ENCODE results near the gene OSBPL2. TPM values are rescaled to one million over a fixed set of nuclear protein-coding genes. Genes with fewer than 3 reads are reported as not detected.
A peak's percentile ranks its signal among the peaks of the same experiment; 100 is the strongest.

The OSBPL2 gene
- total and polyA plus RNA-seq, 7 donors = 9.6 to 30.9 (median 22.8) TPM

GRCh38 chr20:62272200-62272599 is 33.9 kb downstream of the OSBPL2 start:
- no peak for TF ChIP-seq CTCF (IDR thresholded peaks at IDR 0.05)
- no peak overlapping the region for H3K4me3 ChIP-seq
- 89 to 92% (median 90%) methylated on average over 10 of the region's 10 CpGs for WGBS, 3 donors
- intact Hi-C loops (cut with DNase I) = no loop called here
- no peaks in the 10 kb centered on the region for H3K27me3 ChIP-seq (ENCODE audit: insufficient read depth in 3 of 3, low read length in 2 of 3)
- DNase-seq (no peak), ATAC-seq (no peak)
- H3K36me3 ChIP-seq (ENCODE audit: insufficient read depth in 1 of 2, low read depth in 1 of 2) = peaks cover 0 to 36% of the 10 kb centered on the region in 2 donors
- no peaks in the 10 kb centered on the region for H3K9me3 ChIP-seq
- no peak overlapping the region for H3K27ac ChIP-seq
- peaks cover 33% of the 10 kb centered on the region for H3K4me1 ChIP-seq

GRCh38 chr20:62273416-62273815 is 35.1 kb downstream of the OSBPL2 start:
- DNase-seq (no peak), ATAC-seq (no peak)
- intact Hi-C loops (cut with DNase I) = no loop called here
- Histone ChIP-seq H3K4me3 (no peak overlapping the region), H3K4me1 (peaks cover 33% of the 10 kb centered on the region), H3K9me3 (no peaks in the 10 kb centered on the region), H3K36me3 (ENCODE audit: insufficient read depth in 1 of 2, low read depth in 1 of 2) (peaks cover 0 to 36% of the 10 kb centered on the region in 2 donors), H3K27ac (no peak overlapping the region), H3K27me3 (ENCODE audit: insufficient read depth in 3 of 3, low read length in 2 of 3) (no peaks in the 10 kb centered on the region)
- no peak for TF ChIP-seq CTCF (IDR thresholded peaks at IDR 0.05)
- 95 to 97% (median 97%) methylated on average over 18 of the region's 18 CpGs for WGBS, 3 donors

GRCh38 chr20:62274332-62274950 is 36.1 kb downstream of the OSBPL2 start:
- Histone ChIP-seq H3K9me3 (no peaks in the 10 kb centered on the region), H3K27me3 (ENCODE audit: insufficient read depth in 3 of 3, low read length in 2 of 3) (no peaks in the 10 kb centered on the region), H3K27ac (peak overlapping the region; percentile 49), H3K36me3 (ENCODE audit: insufficient read depth in 1 of 2, low read depth in 1 of 2) (peaks cover 0 to 43% of the 10 kb centered on the region in 2 donors), H3K4me1 (peaks cover 24% of the 10 kb centered on the region), H3K4me3 (no peak overlapping the region)
- TF ChIP-seq CTCF (IDR thresholded peaks at IDR 0.05) = no peak
- ATAC-seq (no peak), DNase-seq (no peak)
- WGBS, 3 donors = 90 to 92% (median 90%) methylated on average over 13 of the region's 13 CpGs
- intact Hi-C loops (cut with DNase I) = no loop called here

GRCh38 chr20:62275219-62275618 is 36.9 kb downstream of the OSBPL2 start:
- DNase-seq = no peak
- no peak for ATAC-seq
- WGBS, 3 donors = 88 to 92% (median 91%) methylated on average over 10 of the region's 10 CpGs

More at GRCh38 chr20:62275219-62275618, 36.9 kb downstream of the OSBPL2 start:
- Histone ChIP-seq H3K27ac (peak overlapping the region; percentile 95), H3K9me3 (no peaks in the 10 kb centered on the region), H3K4me1 (peaks cover 24% of the 10 kb centered on the region), H3K27me3 (ENCODE audit: insufficient read depth in 3 of 3, low read length in 2 of 3) (no peaks in the 10 kb centered on the region), H3K4me3 (no peak overlapping the region), H3K36me3 (ENCODE audit: insufficient read depth in 1 of 2, low read depth in 1 of 2) (peaks cover 0 to 50% of the 10 kb centered on the region in 2 donors)
- TF ChIP-seq CTCF (IDR thresholded peaks at IDR 0.05) = no peak
- intact Hi-C loops (cut with DNase I) = no loop called here

Measured in psoas muscle (tissue), 8 donors.